Left ventricle myocardium inferior (tissue), 1 donor: Measurements from ENCODE around the gene IER5L. TPM values are rescaled to one million over a fixed set of nuclear protein-coding genes. Genes with fewer than 3 reads are reported as not detected.

Experiments
- DNase-seq: peaks from one replicate; pipeline ENCODE4 v3.0.0-alpha.2; 2020
- H3K27ac ChIP-seq: fragments of 200-600 bp; replicated peaks from 2 replicates; pipeline ENCODE4 v1.8.0; 2021
- H3K27me3 ChIP-seq: fragments of 200-600 bp; 2 replicates; pipeline ENCODE4 v1.8.0; 2021; ENCODE audit warnings: low read depth
- H3K36me3 ChIP-seq: fragments of 200-600 bp; 2 replicates; pipeline ENCODE4 v1.8.0; 2021
- H3K4me1 ChIP-seq: fragments of 200-600 bp; 2 replicates; pipeline ENCODE4 v1.8.0; 2021
- H3K4me3 ChIP-seq: fragments of 200-600 bp; 2 replicates; pipeline ENCODE4 v1.8.0; 2021; ENCODE audit warnings: mild to moderate bottlenecking, moderate library complexity
- H3K9me3 ChIP-seq: fragments of 200-600 bp; replicated peaks from 2 replicates; pipeline ENCODE4 v1.8.0; 2021
- intact Hi-C: fragments of 100-400 bp; cut with micrococcal nuclease; formaldehyde crosslinking; loops from one replicate; pipeline ENCODE4 v1.11.0; 2022
- total RNA-seq: library from RNA; stranded (reverse); fragmentation: NEBNext Ultra II Directional; extraction: Animal tissue kit (Norgen Biotek cat#: 25700); gene quantifications from one replicate; pipeline ENCODE4 v1.2.1, GENCODE V29; 2021
- TF ChIP-seq, protein P1 (sequence below): fragments of 200-600 bp; IDR thresholded peaks from 2 replicates; pipeline ENCODE4 v1.8.0; 2021; ENCODE audit warnings: antibody characterized with exemption, mild to moderate bottlenecking, borderline replicate concordance
- donor health status: DM: no; HTN: yes; CAD: no; lungs with severe emphysema.

IER5L gene
- total RNA-seq, 1 donor from 2014 or later, result 3.8 TPM

DNA sequence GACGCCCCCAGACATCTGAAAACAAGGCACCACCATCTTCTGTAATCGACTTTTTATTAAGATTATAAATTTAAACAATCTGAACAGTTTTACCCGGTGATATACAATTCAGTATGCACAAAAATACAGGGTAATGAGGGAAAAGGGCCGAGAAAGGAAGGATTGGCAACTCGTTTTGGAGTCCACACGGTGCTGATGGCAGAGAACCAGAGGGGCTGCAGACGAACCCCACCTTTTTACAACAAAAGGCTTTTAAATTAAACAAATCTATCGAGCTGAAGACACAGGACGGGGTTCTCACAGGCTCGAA, 2.6 kb downstream of the IER5L start:
- peak overlapping the region; percentile 92 for H3K4me3 ChIP-seq
- DNase-seq, result no peak
- H3K36me3 ChIP-seq, result no peaks in the 10 kb centered on the region
- peak overlapping the region; percentile 99 for H3K27ac ChIP-seq
- TF ChIP-seq, protein P1, sequence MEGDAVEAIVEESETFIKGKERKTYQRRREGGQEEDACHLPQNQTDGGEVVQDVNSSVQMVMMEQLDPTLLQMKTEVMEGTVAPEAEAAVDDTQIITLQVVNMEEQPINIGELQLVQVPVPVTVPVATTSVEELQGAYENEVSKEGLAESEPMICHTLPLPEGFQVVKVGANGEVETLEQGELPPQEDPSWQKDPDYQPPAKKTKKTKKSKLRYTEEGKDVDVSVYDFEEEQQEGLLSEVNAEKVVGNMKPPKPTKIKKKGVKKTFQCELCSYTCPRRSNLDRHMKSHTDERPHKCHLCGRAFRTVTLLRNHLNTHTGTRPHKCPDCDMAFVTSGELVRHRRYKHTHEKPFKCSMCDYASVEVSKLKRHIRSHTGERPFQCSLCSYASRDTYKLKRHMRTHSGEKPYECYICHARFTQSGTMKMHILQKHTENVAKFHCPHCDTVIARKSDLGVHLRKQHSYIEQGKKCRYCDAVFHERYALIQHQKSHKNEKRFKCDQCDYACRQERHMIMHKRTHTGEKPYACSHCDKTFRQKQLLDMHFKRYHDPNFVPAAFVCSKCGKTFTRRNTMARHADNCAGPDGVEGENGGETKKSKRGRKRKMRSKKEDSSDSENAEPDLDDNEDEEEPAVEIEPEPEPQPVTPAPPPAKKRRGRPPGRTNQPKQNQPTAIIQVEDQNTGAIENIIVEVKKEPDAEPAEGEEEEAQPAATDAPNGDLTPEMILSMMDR, result no peak
- peaks cover 55% of the 10 kb centered on the region for H3K4me1 ChIP-seq
- no peaks in the 10 kb centered on the region for H3K9me3 ChIP-seq
- intact Hi-C loops, result loop anchor here (10.0 kb wide), 1 partner anchor 309 kb away; no protein-coding TSS in a partner anchor
- H3K27me3 ChIP-seq, result no peaks in the 10 kb centered on the region

DNA sequence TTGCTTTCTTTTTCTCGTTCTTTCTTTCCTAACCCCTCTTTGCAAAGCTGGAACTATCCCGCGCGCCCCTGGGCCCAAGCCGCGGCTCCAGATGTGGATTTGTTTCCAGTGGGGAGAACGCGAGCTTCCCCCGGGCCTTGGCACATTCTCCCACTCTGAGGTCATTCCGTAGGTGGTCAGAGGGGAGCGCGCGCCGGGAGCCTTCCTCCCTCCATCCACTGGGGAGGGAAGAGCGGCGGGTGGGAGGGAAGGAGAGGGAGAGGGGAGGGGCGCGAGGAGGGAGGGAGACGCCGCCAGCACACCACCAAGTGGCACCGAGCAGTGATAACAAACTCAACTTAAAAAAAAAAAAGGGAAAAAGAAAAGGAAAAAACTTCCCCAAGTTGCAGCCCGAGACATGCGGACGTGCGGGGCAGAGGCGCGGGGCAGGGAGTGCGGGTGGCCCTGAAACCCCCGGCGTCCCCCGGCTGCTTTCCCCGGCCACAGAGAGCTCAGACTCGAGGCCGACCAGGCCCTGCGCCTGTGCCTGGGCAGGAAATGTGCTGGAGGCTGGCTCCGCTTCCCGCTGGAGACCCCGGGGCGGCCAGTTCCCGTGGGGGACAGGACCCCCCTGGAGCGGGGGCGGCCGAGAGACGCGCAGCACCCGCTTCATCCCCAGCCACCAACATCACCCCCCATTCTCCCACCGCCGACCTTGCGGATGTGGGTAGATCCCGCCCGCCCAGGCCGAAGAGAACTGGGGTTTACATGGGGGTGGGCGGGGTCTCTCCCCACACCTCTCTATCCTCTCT, 3.1 kb downstream of the IER5L start:
- DNase-seq, result peak; percentile 87
- no peaks in the 10 kb centered on the region for H3K36me3 ChIP-seq
- intact Hi-C loops, result loop anchor here (10.0 kb wide), 1 partner anchor 310 kb away; no protein-coding TSS in a partner anchor
- peak overlapping the region; percentile 99 for H3K27ac ChIP-seq
- H3K4me3 ChIP-seq, result peak overlapping the region; percentile 92
- TF ChIP-seq, protein P1, result no peak
- H3K27me3 ChIP-seq, result no peaks in the 10 kb centered on the region
- peaks cover 55% of the 10 kb centered on the region for H3K4me1 ChIP-seq
- H3K9me3 ChIP-seq, result no peaks in the 10 kb centered on the region

DNA sequence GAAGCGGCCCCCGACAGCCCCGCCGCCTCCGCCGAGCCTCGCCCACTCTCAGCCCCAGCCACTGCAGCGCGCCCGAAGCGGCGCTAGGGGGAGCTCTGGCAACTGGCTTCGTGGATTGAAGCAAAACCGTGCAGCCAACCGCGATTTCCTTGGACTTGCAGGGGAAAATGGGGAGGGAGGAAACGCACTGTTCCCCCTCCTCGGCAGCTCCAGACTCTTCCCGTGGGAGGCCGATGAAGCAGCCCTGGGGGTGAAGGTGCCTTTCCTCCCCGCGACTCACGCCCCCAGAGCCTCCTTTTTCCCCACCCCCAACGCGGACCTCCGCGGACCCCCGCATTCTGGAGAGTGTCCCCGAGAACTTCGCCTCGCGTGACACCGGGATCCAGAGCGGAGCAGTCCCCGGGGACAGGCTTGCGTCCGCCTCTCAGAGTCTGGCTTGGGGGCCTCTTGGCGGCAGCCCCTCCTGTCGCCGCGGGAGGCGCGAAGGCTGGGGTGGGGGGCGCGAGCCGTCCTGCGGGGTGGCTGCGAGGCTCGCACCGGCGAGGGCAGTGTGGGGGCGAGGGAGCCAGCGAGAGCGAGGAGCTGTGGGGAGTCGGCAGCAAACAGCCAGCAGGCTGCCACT, 3.8 kb downstream of the IER5L start:
- Histone ChIP-seq H3K27ac (peak overlapping the region; percentile 99), H3K4me1 (peaks cover 55% of the 10 kb centered on the region), H3K4me3 (peak overlapping the region; percentile 92), H3K27me3 (no peaks in the 10 kb centered on the region), H3K9me3 (no peaks in the 10 kb centered on the region), H3K36me3 (no peaks in the 10 kb centered on the region)
- TF ChIP-seq, protein P1, result peak; percentile 99
- intact Hi-C loops, result loop anchor here (10.0 kb wide), 1 partner anchor 311 kb away; no protein-coding TSS in a partner anchor
- peak; percentile 93 for DNase-seq

DNA sequence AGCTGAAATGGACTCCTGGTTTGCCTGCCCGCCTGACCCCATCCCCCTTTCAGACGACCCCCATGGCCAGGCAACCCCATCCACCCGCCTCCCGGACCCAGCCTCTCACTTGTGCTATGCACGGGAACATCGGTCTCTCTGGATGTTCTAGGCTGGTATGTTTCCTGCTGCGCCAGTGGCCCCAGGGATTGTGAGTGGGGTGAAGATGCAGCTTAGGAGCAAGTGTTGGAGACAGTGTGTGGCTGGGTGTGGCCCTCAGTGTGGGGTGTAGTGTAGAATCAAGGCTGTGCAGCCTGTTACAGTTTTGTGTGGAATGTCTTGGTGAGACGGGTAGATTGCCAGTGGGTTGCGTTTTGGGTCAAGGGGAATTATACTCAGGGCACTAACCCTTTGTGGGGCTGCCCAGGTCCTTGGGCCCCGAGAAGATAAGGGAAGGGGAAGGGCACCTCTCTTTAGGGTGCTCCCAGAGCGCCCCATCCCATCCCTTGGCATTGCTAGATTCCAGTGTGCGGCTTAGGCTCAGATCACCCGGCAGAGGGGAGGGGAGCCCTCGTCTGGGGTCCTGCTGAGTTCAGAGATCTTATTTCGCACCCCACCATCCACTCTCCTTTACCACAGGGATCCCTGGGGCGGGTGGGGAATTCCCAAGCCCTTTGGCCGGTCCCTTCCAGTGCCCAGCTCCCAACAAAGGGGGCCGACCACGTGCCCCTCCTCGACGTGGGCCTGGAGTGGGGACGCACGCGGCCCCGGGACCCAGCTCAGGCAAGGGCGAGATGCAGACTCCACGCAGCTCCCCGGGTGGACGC, 4.6 kb downstream of the IER5L start:
- H3K27me3 ChIP-seq, result no peaks in the 10 kb centered on the region
- peak overlapping the region; percentile 92 for H3K4me3 ChIP-seq
- peak overlapping the region; percentile 99 for H3K27ac ChIP-seq
- intact Hi-C loops, result loop anchor here (10.0 kb wide), 1 partner anchor 311 kb away; no protein-coding TSS in a partner anchor
- H3K9me3 ChIP-seq, result no peaks in the 10 kb centered on the region
- H3K36me3 ChIP-seq, result no peaks in the 10 kb centered on the region
- peak; percentile 31 for DNase-seq
- TF ChIP-seq, protein P1, result no peak
- peaks cover 50% of the 10 kb centered on the region for H3K4me1 ChIP-seq

DNA sequence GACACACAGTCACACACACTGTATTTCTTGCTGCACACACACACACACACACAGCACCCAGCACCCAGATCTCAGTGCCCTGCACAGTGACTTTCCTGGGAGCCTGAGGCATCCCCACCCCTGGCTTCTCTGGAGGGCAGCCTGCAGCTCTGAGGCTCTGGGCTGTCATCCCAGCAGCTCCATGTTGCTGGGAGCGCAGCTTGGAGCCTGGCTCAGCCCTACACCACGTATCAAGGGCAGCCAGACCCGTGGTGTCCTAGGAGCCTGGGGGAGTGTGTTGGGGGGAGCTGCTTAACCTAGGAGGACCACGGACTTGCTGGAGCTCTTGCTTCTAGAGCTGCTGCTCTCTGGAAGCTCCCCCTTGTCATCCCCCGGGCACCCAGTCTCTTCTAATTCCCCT, 5.2 kb downstream of the IER5L start:
- H3K9me3 ChIP-seq, result no peaks in the 10 kb centered on the region
- TF ChIP-seq, protein P1, result no peak
- no peaks in the 10 kb centered on the region for H3K36me3 ChIP-seq
- H3K27ac ChIP-seq, result peak overlapping the region; percentile 99
- H3K27me3 ChIP-seq, result no peaks in the 10 kb centered on the region
- no peak for DNase-seq
- intact Hi-C loops, result loop anchor here (10.0 kb wide), 1 partner anchor 312 kb away; no protein-coding TSS in a partner anchor
- H3K4me1 ChIP-seq, result peaks cover 51% of the 10 kb centered on the region
- H3K4me3 ChIP-seq, result no peak overlapping the region
